CD4-positive, alpha-beta T cell treated with Interferon gamma for 1 hour (primary cell): Measurements from ENCODE around the gene ITGA1.

Experiments used
- DNase-seq: peaks from one replicate; pipeline ENCODE4 v3.0.0-alpha.2; 2020

ITGA1 gene

GRCh38 chr5:52977264-52977897 lies 189.7 kb downstream of the ITGA1 start:
- no peak for DNase-seq

- no peak for DNase-seq
Observed at GRCh38 chr5:52981507-52981906, 193.8 kb downstream of the ITGA1 start.

GRCh38 chr5:52983731-52984636 lies 196.3 kb downstream of the ITGA1 start:
- DNase-seq = no peak

GRCh38 chr5:52985306-52985705 lies 197.6 kb downstream of the ITGA1 start:
- DNase-seq = no peak

GRCh38 chr5:52987711-52988331 lies 200.1 kb downstream of the ITGA1 start:
- DNase-seq = no peak

GRCh38 chr5:52988335-52989024 lies 200.8 kb downstream of the ITGA1 start:
- no peak for DNase-seq

GRCh38 chr5:52989025-52989780 lies 201.5 kb downstream of the ITGA1 start, which contains the start of gene ITGA2:
TSS of gene ITGA2 (plus strand) at chr5:52989352. CDS start at chr5:52989469, 117 bp downstream.
- DNase-seq = no peak

GRCh38 chr5:52989781-52990527 lies 202.2 kb downstream of the ITGA1 start:
- peak; percentile 3 for DNase-seq

GRCh38 chr5:52990528-52990925 lies 202.8 kb downstream of the ITGA1 start:
- DNase-seq = no peak

- DNase-seq = no peak
Observed at GRCh38 chr5:52993367-52993766, 205.7 kb downstream of the ITGA1 start.

GRCh38 chr5:52994266-52994665 lies 206.6 kb downstream of the ITGA1 start:
- DNase-seq = no peak

GRCh38 chr5:52995095-52995494 lies 207.4 kb downstream of the ITGA1 start:
- DNase-seq = no peak

GRCh38 chr5:52995914-52996313 lies 208.2 kb downstream of the ITGA1 start:
- DNase-seq = no peak

GRCh38 chr5:52996979-52997378 lies 209.3 kb downstream of the ITGA1 start:
- no peak for DNase-seq

- no peak for DNase-seq
Observed at GRCh38 chr5:52997424-52997823, 209.7 kb downstream of the ITGA1 start.

- no peak for DNase-seq
Observed at GRCh38 chr5:52998552-52999313, 211.0 kb downstream of the ITGA1 start.

- no peak for DNase-seq
Observed at GRCh38 chr5:52999344-52999949, 211.7 kb downstream of the ITGA1 start.

GRCh38 chr5:53001541-53001940 lies 213.8 kb downstream of the ITGA1 start:
- DNase-seq = no peak

- DNase-seq = no peak
Observed at GRCh38 chr5:53002491-53002890, 214.8 kb downstream of the ITGA1 start.

- DNase-seq = no peak
Observed at GRCh38 chr5:53003144-53003543, 215.4 kb downstream of the ITGA1 start.
